ENCODE measurements around the gene TSPAN33.
A peak's percentile ranks its signal among the peaks of the same experiment; 100 is the strongest.
"Not testable (repeated sequence)": the region's sequence is repeated elsewhere in the genome, so short reads cannot be mapped to it uniquely, and the experiment has no call there.

Gene TSPAN33

GRCh38 chr7:129168231-129169021, 23.9 kb downstream of the TSPAN33 start:
- peak overlapping the region; percentile 4; the same call in 1 of the 2 replicates for H3K27ac ChIP-seq
- TF ChIP-seq, protein P1, sequence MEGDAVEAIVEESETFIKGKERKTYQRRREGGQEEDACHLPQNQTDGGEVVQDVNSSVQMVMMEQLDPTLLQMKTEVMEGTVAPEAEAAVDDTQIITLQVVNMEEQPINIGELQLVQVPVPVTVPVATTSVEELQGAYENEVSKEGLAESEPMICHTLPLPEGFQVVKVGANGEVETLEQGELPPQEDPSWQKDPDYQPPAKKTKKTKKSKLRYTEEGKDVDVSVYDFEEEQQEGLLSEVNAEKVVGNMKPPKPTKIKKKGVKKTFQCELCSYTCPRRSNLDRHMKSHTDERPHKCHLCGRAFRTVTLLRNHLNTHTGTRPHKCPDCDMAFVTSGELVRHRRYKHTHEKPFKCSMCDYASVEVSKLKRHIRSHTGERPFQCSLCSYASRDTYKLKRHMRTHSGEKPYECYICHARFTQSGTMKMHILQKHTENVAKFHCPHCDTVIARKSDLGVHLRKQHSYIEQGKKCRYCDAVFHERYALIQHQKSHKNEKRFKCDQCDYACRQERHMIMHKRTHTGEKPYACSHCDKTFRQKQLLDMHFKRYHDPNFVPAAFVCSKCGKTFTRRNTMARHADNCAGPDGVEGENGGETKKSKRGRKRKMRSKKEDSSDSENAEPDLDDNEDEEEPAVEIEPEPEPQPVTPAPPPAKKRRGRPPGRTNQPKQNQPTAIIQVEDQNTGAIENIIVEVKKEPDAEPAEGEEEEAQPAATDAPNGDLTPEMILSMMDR (conservative IDR thresholded peaks at IDR 0.05), result no peak

DNA sequence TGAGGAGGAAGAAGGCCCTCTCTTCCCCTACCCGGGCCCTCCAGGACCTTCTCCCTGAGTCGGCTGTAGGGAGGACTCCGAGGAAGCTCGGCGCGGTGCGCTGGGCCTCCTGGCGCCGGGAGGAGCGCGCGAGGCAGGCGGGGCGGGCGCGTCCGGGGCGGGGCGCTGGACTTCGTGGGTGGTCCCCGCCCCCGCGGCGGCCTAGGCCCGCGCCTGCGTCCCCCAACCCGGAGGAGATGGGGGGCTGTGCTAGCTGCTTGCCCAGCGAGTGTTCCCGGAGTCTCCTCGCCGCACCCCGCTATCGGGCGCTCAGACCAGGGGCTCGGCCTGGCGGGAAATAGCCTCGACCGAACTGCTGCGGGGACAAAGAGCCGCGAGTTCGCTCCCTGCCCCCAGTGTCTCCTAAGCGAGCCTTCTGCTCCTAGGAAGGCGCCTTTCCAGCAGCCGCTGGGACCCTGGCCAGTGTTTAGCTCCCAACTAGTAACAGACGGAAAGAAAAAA, 24.7 kb downstream of the TSPAN33 start:
- TF ChIP-seq, protein P1 (conservative IDR thresholded peaks at IDR 0.05), result no peak
- peak overlapping the region; percentile 4; the same call in 1 of the 2 replicates for H3K27ac ChIP-seq

- TF ChIP-seq, protein P1 (conservative IDR thresholded peaks at IDR 0.05), result no peak
- H3K27ac ChIP-seq, result no peak overlapping the region
Measured at GRCh38 chr7:129169686-129170440, 25.4 kb downstream of the TSPAN33 start.

DNA sequence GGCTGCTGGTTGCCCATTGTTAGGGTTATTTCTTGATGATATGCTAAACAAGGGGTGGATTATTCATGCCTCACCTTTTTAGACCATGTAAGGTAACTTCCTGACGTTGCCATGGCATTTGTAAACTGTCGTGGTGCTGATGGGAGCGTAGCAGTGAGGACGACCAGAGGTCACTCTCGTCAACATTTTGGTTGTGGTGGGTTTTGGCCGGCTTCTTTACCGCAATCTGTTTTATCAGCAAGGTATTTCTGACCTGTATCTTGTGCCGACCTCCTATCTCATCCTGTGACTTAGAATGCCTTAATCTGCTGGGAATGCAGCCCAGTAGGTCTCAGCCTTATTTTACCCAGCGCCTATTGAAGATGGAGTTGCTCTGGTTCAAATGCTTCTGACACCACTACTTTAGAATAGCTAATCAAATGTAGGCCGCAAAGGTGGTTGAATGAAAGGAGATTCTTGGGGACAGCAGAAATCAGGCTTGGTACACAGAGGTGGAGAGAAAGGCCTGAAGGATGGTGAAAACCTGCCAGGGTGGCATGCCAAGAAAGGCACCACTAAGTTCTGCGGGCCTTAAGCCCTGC, 26.0 kb downstream of the TSPAN33 start:
- TF ChIP-seq, protein P1 (conservative IDR thresholded peaks at IDR 0.05), result no peak
- H3K27ac ChIP-seq, result no peak overlapping the region

DNA sequence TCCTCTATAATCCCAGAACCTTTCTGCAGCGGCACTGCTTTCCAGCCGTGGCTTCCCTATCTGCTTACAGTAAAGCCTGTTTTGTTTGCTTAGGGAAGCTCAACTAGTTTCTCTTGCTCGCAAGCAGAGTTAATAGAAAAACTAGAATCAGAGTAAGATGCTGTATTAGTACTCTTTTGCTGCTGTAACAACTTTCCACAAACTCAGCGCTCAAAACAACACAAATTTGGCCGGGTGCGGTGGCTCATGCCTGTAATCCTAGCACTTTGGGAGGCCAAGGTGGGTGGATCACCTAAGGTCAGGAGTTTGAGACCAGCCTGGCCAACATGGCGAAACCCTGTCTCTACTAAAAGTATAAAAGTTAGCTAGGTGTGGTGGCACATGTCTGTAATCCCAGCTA, 29.4 kb downstream of the TSPAN33 start:
- not testable (repeated sequence) for H3K27ac ChIP-seq

- H3K27ac ChIP-seq, result no peak overlapping the region
- TF ChIP-seq, protein P1 (conservative IDR thresholded peaks at IDR 0.05), result no peak
Measured at GRCh38 chr7:129176916-129177710, 32.6 kb downstream of the TSPAN33 start.

- no peak overlapping the region for H3K27ac ChIP-seq
- TF ChIP-seq, protein P1 (conservative IDR thresholded peaks at IDR 0.05), result no peak
Measured at GRCh38 chr7:129184981-129185670, 40.6 kb downstream of the TSPAN33 start.
